Osteocyte (in vitro differentiated cells): ENCODE data around the gene CEMIP. TPM values are rescaled to one million over a fixed set of nuclear protein-coding genes. Genes with fewer than 3 reads are reported as not detected.
A peak's percentile ranks its signal among the peaks of the same experiment; 100 is the strongest.

Experiments
- DNase-seq: peaks from one replicate; pipeline ENCODE4 v3.0.0; 2021; ENCODE audit warnings: mixed read lengths; ENCODE audit not compliant: unreplicated experiment; ENCODE audit errors: extremely low spot score
- H3K27ac Mint-ChIP-seq: one replicate; pipeline ENCODE4 v1.8.0; 2021; ENCODE audit warnings: mild to moderate bottlenecking, mixed read lengths; ENCODE audit not compliant: unreplicated experiment
- H3K27me3 Mint-ChIP-seq: one replicate; pipeline ENCODE4 v1.8.0; 2021; ENCODE audit warnings: mixed read lengths; ENCODE audit not compliant: unreplicated experiment
- H3K36me3 Mint-ChIP-seq: one replicate; pipeline ENCODE4 v1.8.0; 2021; ENCODE audit warnings: mixed read lengths; ENCODE audit not compliant: unreplicated experiment
- H3K4me1 Mint-ChIP-seq: one replicate; pipeline ENCODE4 v1.8.0; 2021; ENCODE audit warnings: mixed read lengths; ENCODE audit not compliant: unreplicated experiment
- H3K4me3 Mint-ChIP-seq: one replicate; pipeline ENCODE4 v1.8.0; 2021; ENCODE audit warnings: mild to moderate bottlenecking, moderate library complexity, mixed read lengths; ENCODE audit not compliant: unreplicated experiment
- H3K9me3 Mint-ChIP-seq: one replicate; pipeline ENCODE4 v1.8.0; 2021; ENCODE audit warnings: mixed read lengths; ENCODE audit not compliant: unreplicated experiment
- long read RNA-seq: library from polyadenylated mRNA; unstranded; transcript quantifications from one replicate; pipeline ENCODE4 v2.0.0, GENCODE V29; 2021
- total RNA-seq: library from RNA; stranded (reverse); gene quantifications from 2 replicates; pipeline ENCODE4 v1.2.1, GENCODE V29; 2021
- TF ChIP-seq, protein P1 (sequence below): fragments of 200-600 bp; sonication (generic); IDR thresholded peaks from 2 replicates; pipeline ENCODE4 v1.5.0; 2021; ENCODE audit warnings: antibody characterized with exemption, mild to moderate bottlenecking, moderate library complexity

Gene CEMIP, protein sequence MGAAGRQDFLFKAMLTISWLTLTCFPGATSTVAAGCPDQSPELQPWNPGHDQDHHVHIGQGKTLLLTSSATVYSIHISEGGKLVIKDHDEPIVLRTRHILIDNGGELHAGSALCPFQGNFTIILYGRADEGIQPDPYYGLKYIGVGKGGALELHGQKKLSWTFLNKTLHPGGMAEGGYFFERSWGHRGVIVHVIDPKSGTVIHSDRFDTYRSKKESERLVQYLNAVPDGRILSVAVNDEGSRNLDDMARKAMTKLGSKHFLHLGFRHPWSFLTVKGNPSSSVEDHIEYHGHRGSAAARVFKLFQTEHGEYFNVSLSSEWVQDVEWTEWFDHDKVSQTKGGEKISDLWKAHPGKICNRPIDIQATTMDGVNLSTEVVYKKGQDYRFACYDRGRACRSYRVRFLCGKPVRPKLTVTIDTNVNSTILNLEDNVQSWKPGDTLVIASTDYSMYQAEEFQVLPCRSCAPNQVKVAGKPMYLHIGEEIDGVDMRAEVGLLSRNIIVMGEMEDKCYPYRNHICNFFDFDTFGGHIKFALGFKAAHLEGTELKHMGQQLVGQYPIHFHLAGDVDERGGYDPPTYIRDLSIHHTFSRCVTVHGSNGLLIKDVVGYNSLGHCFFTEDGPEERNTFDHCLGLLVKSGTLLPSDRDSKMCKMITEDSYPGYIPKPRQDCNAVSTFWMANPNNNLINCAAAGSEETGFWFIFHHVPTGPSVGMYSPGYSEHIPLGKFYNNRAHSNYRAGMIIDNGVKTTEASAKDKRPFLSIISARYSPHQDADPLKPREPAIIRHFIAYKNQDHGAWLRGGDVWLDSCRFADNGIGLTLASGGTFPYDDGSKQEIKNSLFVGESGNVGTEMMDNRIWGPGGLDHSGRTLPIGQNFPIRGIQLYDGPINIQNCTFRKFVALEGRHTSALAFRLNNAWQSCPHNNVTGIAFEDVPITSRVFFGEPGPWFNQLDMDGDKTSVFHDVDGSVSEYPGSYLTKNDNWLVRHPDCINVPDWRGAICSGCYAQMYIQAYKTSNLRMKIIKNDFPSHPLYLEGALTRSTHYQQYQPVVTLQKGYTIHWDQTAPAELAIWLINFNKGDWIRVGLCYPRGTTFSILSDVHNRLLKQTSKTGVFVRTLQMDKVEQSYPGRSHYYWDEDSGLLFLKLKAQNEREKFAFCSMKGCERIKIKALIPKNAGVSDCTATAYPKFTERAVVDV (N-terminal part only)
- 445 and 457 TPM in 2 replicates for total RNA-seq
- long read RNA-seq, full-length matches to known transcripts = 19 of 334 reads
- long read RNA-seq, partial matches to known transcripts = 230 of 334 reads
- long read RNA-seq, other reads (novel, unspliced or antisense) = 85 of 334 reads

- peak within 1 kb of the TSS; percentile 97 for H3K4me3 Mint-ChIP-seq
- peaks cover 72% of the 10 kb centered on the region for H3K4me1 Mint-ChIP-seq
- no peaks in the 10 kb centered on the region for H3K27me3 Mint-ChIP-seq
- TF ChIP-seq, protein P1, sequence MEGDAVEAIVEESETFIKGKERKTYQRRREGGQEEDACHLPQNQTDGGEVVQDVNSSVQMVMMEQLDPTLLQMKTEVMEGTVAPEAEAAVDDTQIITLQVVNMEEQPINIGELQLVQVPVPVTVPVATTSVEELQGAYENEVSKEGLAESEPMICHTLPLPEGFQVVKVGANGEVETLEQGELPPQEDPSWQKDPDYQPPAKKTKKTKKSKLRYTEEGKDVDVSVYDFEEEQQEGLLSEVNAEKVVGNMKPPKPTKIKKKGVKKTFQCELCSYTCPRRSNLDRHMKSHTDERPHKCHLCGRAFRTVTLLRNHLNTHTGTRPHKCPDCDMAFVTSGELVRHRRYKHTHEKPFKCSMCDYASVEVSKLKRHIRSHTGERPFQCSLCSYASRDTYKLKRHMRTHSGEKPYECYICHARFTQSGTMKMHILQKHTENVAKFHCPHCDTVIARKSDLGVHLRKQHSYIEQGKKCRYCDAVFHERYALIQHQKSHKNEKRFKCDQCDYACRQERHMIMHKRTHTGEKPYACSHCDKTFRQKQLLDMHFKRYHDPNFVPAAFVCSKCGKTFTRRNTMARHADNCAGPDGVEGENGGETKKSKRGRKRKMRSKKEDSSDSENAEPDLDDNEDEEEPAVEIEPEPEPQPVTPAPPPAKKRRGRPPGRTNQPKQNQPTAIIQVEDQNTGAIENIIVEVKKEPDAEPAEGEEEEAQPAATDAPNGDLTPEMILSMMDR = peak; percentile 98
- peaks cover 43% of the 10 kb centered on the region for H3K36me3 Mint-ChIP-seq
- peak within 1 kb of the TSS; percentile 79 for H3K27ac Mint-ChIP-seq
- H3K9me3 Mint-ChIP-seq = no peaks in the 10 kb centered on the region
- peak; percentile 97 for DNase-seq
Measured at GRCh38 chr15:80778964-80779657, at the start of gene CEMIP. TSS of gene CEMIP (plus strand) at chr15:80779370. CDS start at chr15:80873880, 94,510 bp downstream.

- Mint-ChIP-seq H3K4me3 (no peak overlapping the region), H3K4me1 (peaks cover 11% of the 10 kb centered on the region), H3K36me3 (peaks cover 6% of the 10 kb centered on the region), H3K27me3 (no peaks in the 10 kb centered on the region), H3K27ac (no peak overlapping the region), H3K9me3 (no peaks in the 10 kb centered on the region)
- DNase-seq = no peak
- TF ChIP-seq, protein P1 = no peak
Measured at GRCh38 chr15:80730387-80730786, 48.8 kb upstream of the CEMIP start.

DNA sequence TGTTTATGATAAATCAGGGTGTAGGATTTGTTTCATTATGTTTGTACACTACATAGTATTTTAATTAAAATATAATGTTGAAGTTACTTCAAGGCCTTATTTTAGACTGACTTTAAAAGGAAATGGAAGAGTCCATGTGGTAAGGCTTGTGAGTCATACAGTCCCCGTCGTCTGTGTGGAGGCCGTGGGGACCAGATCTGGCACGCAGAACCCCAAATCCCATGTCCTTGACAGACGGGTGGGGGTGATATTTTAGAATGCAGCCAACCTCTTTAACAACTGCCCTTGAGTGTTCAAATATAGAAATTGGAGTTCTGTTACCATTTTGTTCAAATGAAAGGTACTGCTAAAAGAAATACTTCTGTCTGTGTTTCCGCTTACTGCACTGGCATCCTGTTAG is 48.2 kb upstream of the CEMIP start:
- Mint-ChIP-seq H3K4me3 (no peak overlapping the region), H3K27ac (no peak overlapping the region), H3K4me1 (peaks cover 14% of the 10 kb centered on the region)

GRCh38 chr15:80732167-80732566 is 47.0 kb upstream of the CEMIP start:
- no peaks in the 10 kb centered on the region for H3K9me3 Mint-ChIP-seq
- peaks cover 4% of the 10 kb centered on the region for H3K36me3 Mint-ChIP-seq
- no peak overlapping the region for H3K4me3 Mint-ChIP-seq
- TF ChIP-seq, protein P1 = no peak
- H3K4me1 Mint-ChIP-seq = peaks cover 10% of the 10 kb centered on the region
- H3K27me3 Mint-ChIP-seq = no peaks in the 10 kb centered on the region
- H3K27ac Mint-ChIP-seq = no peak overlapping the region
- DNase-seq = no peak

More for the DNA sequence above, 48.2 kb upstream of the CEMIP start:
- TF ChIP-seq, protein P1 = no peak
- no peaks in the 10 kb centered on the region for H3K27me3 Mint-ChIP-seq
- H3K36me3 Mint-ChIP-seq = peaks cover 10% of the 10 kb centered on the region
- DNase-seq = no peak
- no peaks in the 10 kb centered on the region for H3K9me3 Mint-ChIP-seq
